CD4-positive, alpha-beta T cell treated with Interleukin-1 beta for 1 hour (primary cell): ENCODE results near the gene GPR3.
"Not testable (repeated sequence)": the region's sequence is repeated elsewhere in the genome, so short reads cannot be mapped to it uniquely, and the experiment has no call there.

Source experiments
- DNase-seq, 2 donors: peaks; one replicate each; pipeline ENCODE4 v3.0.0-alpha.2; 2020 to 2022

The GPR3 gene

GRCh38 chr1:27402349-27402754, 9.9 kb downstream of the GPR3 start:
- DNase-seq, result peak; percentile 14 to 43

- peak; percentile 32 to 52 for DNase-seq
Measured at GRCh38 chr1:27403065-27403726, 10.8 kb downstream of the GPR3 start.

- no peak for DNase-seq
Measured at GRCh38 chr1:27403931-27404330, 11.5 kb downstream of the GPR3 start.

- no peak for DNase-seq
Measured at GRCh38 chr1:27405074-27405473, 12.7 kb downstream of the GPR3 start.

GRCh38 chr1:27405598-27406361, 13.4 kb downstream of the GPR3 start:
- not testable (repeated sequence) for DNase-seq

- no peak for DNase-seq
Measured at GRCh38 chr1:27406362-27406680, 13.9 kb downstream of the GPR3 start.

- not testable (repeated sequence) for DNase-seq
Measured at GRCh38 chr1:27406791-27407190, 14.4 kb downstream of the GPR3 start.

GRCh38 chr1:27408151-27408550, 15.7 kb downstream of the GPR3 start:
- DNase-seq, result no peak

- no peak for DNase-seq
Measured at GRCh38 chr1:27409669-27410068, 17.2 kb downstream of the GPR3 start.

GRCh38 chr1:27410709-27411108, 18.3 kb downstream of the GPR3 start:
- no peak for DNase-seq

GRCh38 chr1:27412502-27412901, 20.1 kb downstream of the GPR3 start:
- no peak for DNase-seq

GRCh38 chr1:27413004-27413403, 20.6 kb downstream of the GPR3 start:
- DNase-seq, result no peak

- no peak for DNase-seq
Measured at GRCh38 chr1:27414091-27414490, 21.7 kb downstream of the GPR3 start.

- DNase-seq, result peak; percentile 68 to 75
Measured at GRCh38 chr1:27416387-27417111, 24.1 kb downstream of the GPR3 start.

GRCh38 chr1:27417713-27418112, 25.3 kb downstream of the GPR3 start:
- DNase-seq, result no peak

GRCh38 chr1:27418326-27419185, 26.1 kb downstream of the GPR3 start:
- peak; percentile 29 to 44 for DNase-seq

- no peak for DNase-seq
Measured at GRCh38 chr1:27423709-27424108, 31.3 kb downstream of the GPR3 start.

GRCh38 chr1:27427329-27427728, 34.9 kb downstream of the GPR3 start:
- DNase-seq, result no peak

- DNase-seq, result no peak
Measured at GRCh38 chr1:27427816-27428315, 35.4 kb downstream of the GPR3 start.

- no peak for DNase-seq
Measured at GRCh38 chr1:27428316-27429028, 36.0 kb downstream of the GPR3 start.

GRCh38 chr1:27429029-27429425, 36.6 kb downstream of the GPR3 start:
- no peak for DNase-seq
